Prostate gland (tissue), 2 donors: ENCODE measurements around the gene PTPN7. TPM values are rescaled to one million over a fixed set of nuclear protein-coding genes. Genes with fewer than 3 reads are reported as not detected.
"Not testable (repeated sequence)": the region's sequence is repeated elsewhere in the genome, so short reads cannot be mapped to it uniquely, and the experiment has no call there.

Source experiments
- DNase-seq: peaks from one replicate; pipeline ENCODE4 v3.0.0-alpha.2; 2019; ENCODE audit warnings: low spot score
- H3K27ac ChIP-seq, 2 donors: fragments of 200-600 bp; sonication (generic); 2 replicates each; pipeline ENCODE4 v1.5.1; 2017 to 2019
- H3K27me3 ChIP-seq: fragments of 200-600 bp; sonication (generic); replicated peaks from 2 replicates; pipeline ENCODE4 v1.5.1; 2019; ENCODE audit not compliant: insufficient read depth
- H3K36me3 ChIP-seq, 2 donors: fragments of 200-600 bp; sonication (generic); 1 replicate in 1 of 2; 2 replicates in 1 of 2; pipeline versions ENCODE4 v1.5.1 to v1.8.1; 2017 to 2019
- H3K4me1 ChIP-seq: fragments of 200-600 bp; sonication (generic); replicated peaks from 2 replicates; pipeline ENCODE4 v1.5.1; 2019
- H3K4me3 ChIP-seq, 2 donors: fragments of 200-600 bp; sonication (generic); 2 replicates each; pipeline ENCODE4 v1.5.1; 2017 to 2019
- H3K9me3 ChIP-seq: fragments of 200-600 bp; sonication (generic); 2 replicates; pipeline ENCODE4 v1.5.1; 2017
- CTCF ChIP-seq, 4 experiments: fragments of 200-600 bp in 2 of 4; fragments of 450-650 bp in 2 of 4; sonication (generic) in 2 of 4; IDR thresholded peaks; 1 replicate in 3 of 4; 2 replicates in 1 of 4; pipeline ENCODE4 v1.5.1; 2016 to 2019; ENCODE audit warnings: antibody characterized with exemption in 4 of 4, mild to moderate bottlenecking in 2 of 4, moderate library complexity in 2 of 4
- POLR2A ChIP-seq: fragments of 450-650 bp; IDR thresholded peaks from one replicate; pipeline ENCODE4 v1.6.1; 2016; ENCODE audit warnings: antibody characterized with exemption, mild to moderate bottlenecking
- POLR2AphosphoS5 ChIP-seq: sonication (generic); formaldehyde crosslinking; IDR thresholded peaks from one replicate; pipeline ENCODE4 v1.6.1; 2017; ENCODE audit warnings: antibody characterized with exemption
- WGBS: methylation state at CpG from one replicate; pipeline ENCODE4 v1.1.5; 2018; 5-methylcytosine and 5-hydroxymethylcytosine counted together
- intact Hi-C: fragments of 100-400 bp; cut with DNase I; formaldehyde crosslinking; loops from one replicate; pipeline ENCODE4 v1.14.2; 2022
- total RNA-seq, 2 donors: library from RNA; depleted of rRNA; stranded (reverse); fragments of >200 nt; gene quantifications; one replicate each; pipeline ENCODE4 v1.1.0, GENCODE V29; 2016

The PTPN7 gene
- total RNA-seq, 2 donors from 2014 or later, result 0.73 to 61.8 TPM

- WGBS, result 87% methylated on average over 6 of the region's 6 CpGs
- no peaks in the 10 kb centered on the region for H3K9me3 ChIP-seq
- no peaks in the 10 kb centered on the region for H3K4me1 ChIP-seq
- no peak overlapping the region for H3K4me3 ChIP-seq
- no peak for DNase-seq
- TF ChIP-seq POLR2AphosphoS5 (no peak), CTCF (IDR thresholded peaks at IDR 0.05) (no peak), POLR2A (no peak)
- no peaks in the 10 kb centered on the region for H3K36me3 ChIP-seq
- no peaks in the 10 kb centered on the region for H3K27me3 ChIP-seq
- intact Hi-C loops, result no loop called here
- H3K27ac ChIP-seq, result no peak overlapping the region
Observed at GRCh38 chr1:202170726-202171125, 10.3 kb upstream of the PTPN7 start.

- 91% methylated on average over 7 of the region's 7 CpGs for WGBS
- Histone ChIP-seq H3K4me1 (no peaks in the 10 kb centered on the region), H3K9me3 (no peaks in the 10 kb centered on the region), H3K27me3 (no peaks in the 10 kb centered on the region), H3K4me3 (no peak overlapping the region), H3K36me3 (no peaks in the 10 kb centered on the region), H3K27ac (no peak overlapping the region)
- intact Hi-C loops, result no loop called here
- TF ChIP-seq POLR2AphosphoS5 (no peak), CTCF (IDR thresholded peaks at IDR 0.05) (no peak), POLR2A (no peak)
- no peak for DNase-seq
Observed at GRCh38 chr1:202168861-202169260, 8.5 kb upstream of the PTPN7 start.

- Histone ChIP-seq H3K27ac (no peak overlapping the region), H3K9me3 (no peaks in the 10 kb centered on the region), H3K36me3 (no peaks in the 10 kb centered on the region), H3K4me1 (no peaks in the 10 kb centered on the region), H3K4me3 (no peak overlapping the region), H3K27me3 (no peaks in the 10 kb centered on the region)
- DNase-seq, result no peak
- intact Hi-C loops, result no loop called here
- 24% methylated on average over 18 of the region's 18 CpGs for WGBS
- TF ChIP-seq CTCF (IDR thresholded peaks at IDR 0.05), result no peak
Observed at GRCh38 chr1:202167708-202168415, 7.5 kb upstream of the PTPN7 start.

GRCh38 chr1:202167054-202167453 lies 6.7 kb upstream of the PTPN7 start:
- H3K27ac ChIP-seq, intact Hi-C loops, H3K4me3 ChIP-seq, H3K36me3 ChIP-seq, H3K9me3 ChIP-seq, H3K4me1 ChIP-seq, H3K27me3 ChIP-seq, DNase-seq: not testable (repeated sequence)
- 78% methylated on average over 13 of the region's 13 CpGs for WGBS

- no peaks in the 10 kb centered on the region for H3K4me1 ChIP-seq
- WGBS, result 88% methylated on average over 9 of the region's 9 CpGs
- H3K9me3 ChIP-seq, result no peaks in the 10 kb centered on the region
- no peak overlapping the region for H3K4me3 ChIP-seq
- TF ChIP-seq POLR2A (no peak), POLR2AphosphoS5 (no peak), CTCF (IDR thresholded peaks at IDR 0.05) (no peak)
- DNase-seq, result no peak
- no peaks in the 10 kb centered on the region for H3K27me3 ChIP-seq
- no peaks in the 10 kb centered on the region for H3K36me3 ChIP-seq
- intact Hi-C loops, result no loop called here
- H3K27ac ChIP-seq, result no peak overlapping the region
Observed at GRCh38 chr1:202165942-202166843, 5.8 kb upstream of the PTPN7 start.
